AG04449 (cell line): ENCODE data around the gene HES2.

Source experiments
- CTCF ChIA-PET: fragments of 350-600 bp; formaldehyde crosslinking; extraction: SDS; loops from one replicate; lab custom pipeline; 2021; ENCODE audit warnings: antibody characterized with exemption; lab: Yijun Ruan, JAX
- POLR2A ChIA-PET: fragments of 400-600, 350-600 bp; formaldehyde crosslinking; extraction: SDS; loops from one replicate; lab custom pipeline; 2020; ENCODE audit warnings: antibody characterized with exemption, inconsistent platforms; lab: Yijun Ruan, JAX
- DNase-seq: peaks from one replicate; pipeline ENCODE4 v3.0.0-alpha.2; 2010; ENCODE audit warnings: low read depth, low spot score
- H3K4me3 ChIP-seq: 2 replicates; pipeline ENCODE4 v1.5.1; 2011; ENCODE audit warnings: low read depth, mild to moderate bottlenecking, control low read depth, low read length
- CTCF ChIP-seq: IDR thresholded peaks from one replicate; pipeline ENCODE4 v1.5.1; 2011; ENCODE audit warnings: mild to moderate bottlenecking, moderate library complexity, low read length, control low read depth, inconsistent platforms; ENCODE audit not compliant: insufficient read depth; ENCODE audit errors: missing control alignments

The HES2 gene

GRCh38 chr1:6423321-6423999, 3.7 kb upstream of the HES2 start:
- CTCF ChIA-PET = interaction anchor here (0.7 to 3.1 kb wide), 9 partner anchors 9 to 344 kb away, joined by 3 to 31 read pairs (median 5); no protein-coding TSS in a partner anchor
- DNase-seq = no peak
- POLR2A ChIA-PET = no interaction called here
- peak; percentile 72 for TF ChIP-seq CTCF
- no peak overlapping the region for H3K4me3 ChIP-seq

GRCh38 chr1:6421266-6421665, 1.5 kb upstream of the HES2 start:
- no peak overlapping the region for H3K4me3 ChIP-seq
- CTCF ChIA-PET = interaction anchor here (1.1 to 3.1 kb wide), 6 partner anchors 17 to 175 kb away, joined by 3 to 31 read pairs (median 4); no protein-coding TSS in a partner anchor
- POLR2A ChIA-PET = no interaction called here
- no peak for TF ChIP-seq CTCF
- no peak for DNase-seq

- ChIA-PET POLR2A (no interaction called here), CTCF (interaction anchor here (0.9 to 4.7 kb wide), 10 partner anchors 9 to 174 kb away, joined by 3 to 37 read pairs (median 4); no protein-coding TSS in a partner anchor)
- DNase-seq = no peak
- H3K4me3 ChIP-seq = no peak overlapping the region
- TF ChIP-seq CTCF = no peak
Observed at GRCh38 chr1:6420454-6421042, 829 bp upstream of the HES2 start.

GRCh38 chr1:6419397-6419803, 319 bp downstream of the HES2 start:
- H3K4me3 ChIP-seq = no peak overlapping the region
- ChIA-PET CTCF (interaction anchor here (1.0 to 4.7 kb wide), 5 partner anchors 8 to 71 kb away, joined by 3 to 37 read pairs (median 4); no protein-coding TSS in a partner anchor), POLR2A (no interaction called here)
- TF ChIP-seq CTCF = no peak
- no peak for DNase-seq

- ChIA-PET CTCF (interaction anchor here (0.6 to 4.7 kb wide), 4 partner anchors 12 to 58 kb away, joined by 3 to 37 read pairs (median 4); no protein-coding TSS in a partner anchor), POLR2A (no interaction called here)
- H3K4me3 ChIP-seq = no peak overlapping the region
- TF ChIP-seq CTCF = no peak
- DNase-seq = no peak
Observed at GRCh38 chr1:6418668-6419396, 887 bp downstream of the HES2 start.
